Right kidney (tissue), 1 donor: ENCODE results near the gene ANKRD44.
"Not testable (repeated sequence)": the region's sequence is repeated elsewhere in the genome, so short reads cannot be mapped to it uniquely, and the experiment has no call there.

Source experiments
- DNase-seq: peaks from one replicate; pipeline ENCODE4 v3.0.0-alpha.2; 2016

The ANKRD44 gene

GRCh38 chr2:197011801-197012641, 298.6 kb downstream of the ANKRD44 start:
- no peak for DNase-seq

DNA sequence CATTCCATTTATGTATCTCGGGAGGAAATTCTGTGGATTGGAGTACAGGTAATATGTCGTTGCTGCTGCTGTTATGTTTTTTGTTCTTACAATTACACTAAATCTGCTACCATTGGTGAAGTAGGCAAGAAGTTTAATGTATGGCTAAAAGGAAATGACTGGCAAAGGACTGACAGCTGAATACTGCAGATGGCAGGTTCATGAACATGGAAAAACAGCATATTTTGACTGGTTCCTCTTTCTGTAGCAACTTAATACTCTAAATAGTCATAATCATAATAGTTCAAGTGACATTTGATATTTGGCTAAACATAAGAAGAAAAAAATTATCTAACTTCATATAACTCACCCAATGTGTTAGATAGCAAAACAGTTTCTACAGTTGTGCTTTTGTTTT, 299.6 kb downstream of the ANKRD44 start:
- no peak for DNase-seq

DNA sequence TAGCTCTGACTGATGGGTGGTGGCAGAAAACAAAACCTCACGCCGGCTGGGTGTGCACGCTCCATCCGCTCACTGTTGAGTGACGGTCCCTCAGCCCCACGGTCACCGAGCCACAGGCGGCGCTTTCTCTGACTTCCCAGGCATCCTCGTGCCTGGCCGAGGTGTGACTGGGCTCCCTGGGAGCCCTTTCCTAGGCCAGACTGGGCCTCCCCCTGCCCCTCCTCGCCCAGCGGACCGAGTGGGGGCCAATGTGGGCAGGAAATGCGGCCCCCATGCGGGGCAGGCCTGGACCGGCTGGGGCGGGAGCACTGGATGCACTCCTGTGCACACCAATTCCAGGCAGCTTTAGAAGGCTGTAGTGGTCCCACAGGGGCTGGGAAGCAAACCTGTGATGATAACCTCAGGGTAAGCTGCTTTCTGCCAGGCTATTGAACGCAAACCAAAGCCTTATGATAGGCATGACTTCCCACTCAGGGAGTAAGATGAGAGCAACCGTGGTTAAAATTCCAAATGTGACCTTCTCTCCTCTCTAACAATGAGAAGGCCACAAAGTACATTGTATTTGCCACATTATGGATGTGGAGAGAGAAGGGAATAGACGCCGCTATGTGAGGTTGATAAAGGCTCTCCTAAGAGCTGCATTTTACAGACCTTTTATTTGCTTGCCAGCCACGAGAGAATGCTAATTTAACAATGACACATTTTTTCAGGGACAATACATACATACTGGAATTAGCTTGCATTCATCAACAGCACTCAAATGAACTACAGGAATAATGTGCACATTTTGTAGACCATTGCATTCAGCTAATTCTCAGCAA, 300.2 kb downstream of the ANKRD44 start:
- no peak for DNase-seq

DNA sequence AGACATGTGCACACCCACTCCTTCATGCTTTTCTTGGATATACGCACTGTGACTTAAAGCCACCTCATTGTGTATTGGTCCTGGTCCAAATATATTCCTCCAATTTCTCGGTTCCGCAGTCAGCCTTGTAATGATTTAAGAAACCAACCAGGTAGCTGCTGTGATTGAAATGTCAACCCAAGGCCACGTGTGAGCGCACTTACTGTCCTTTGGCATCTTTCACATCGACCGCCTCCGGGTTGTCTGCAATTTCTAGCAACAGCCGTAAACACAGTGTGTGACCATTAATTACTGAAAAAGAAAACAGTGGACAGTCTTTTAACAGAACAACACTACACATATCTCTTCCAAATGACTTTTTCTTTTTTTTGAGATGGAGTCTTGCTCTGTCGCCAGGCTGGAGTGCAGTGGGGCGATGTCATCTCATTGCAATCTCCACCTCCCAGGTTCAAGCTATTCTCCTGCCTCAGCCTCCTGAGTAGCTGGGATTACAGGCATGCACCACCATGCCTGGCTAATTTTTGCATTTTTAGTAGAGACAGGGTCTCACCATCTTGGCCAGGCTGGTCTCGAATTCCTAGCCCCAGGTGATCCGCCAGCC, 301.7 kb downstream of the ANKRD44 start:
- not testable (repeated sequence) for DNase-seq

DNA sequence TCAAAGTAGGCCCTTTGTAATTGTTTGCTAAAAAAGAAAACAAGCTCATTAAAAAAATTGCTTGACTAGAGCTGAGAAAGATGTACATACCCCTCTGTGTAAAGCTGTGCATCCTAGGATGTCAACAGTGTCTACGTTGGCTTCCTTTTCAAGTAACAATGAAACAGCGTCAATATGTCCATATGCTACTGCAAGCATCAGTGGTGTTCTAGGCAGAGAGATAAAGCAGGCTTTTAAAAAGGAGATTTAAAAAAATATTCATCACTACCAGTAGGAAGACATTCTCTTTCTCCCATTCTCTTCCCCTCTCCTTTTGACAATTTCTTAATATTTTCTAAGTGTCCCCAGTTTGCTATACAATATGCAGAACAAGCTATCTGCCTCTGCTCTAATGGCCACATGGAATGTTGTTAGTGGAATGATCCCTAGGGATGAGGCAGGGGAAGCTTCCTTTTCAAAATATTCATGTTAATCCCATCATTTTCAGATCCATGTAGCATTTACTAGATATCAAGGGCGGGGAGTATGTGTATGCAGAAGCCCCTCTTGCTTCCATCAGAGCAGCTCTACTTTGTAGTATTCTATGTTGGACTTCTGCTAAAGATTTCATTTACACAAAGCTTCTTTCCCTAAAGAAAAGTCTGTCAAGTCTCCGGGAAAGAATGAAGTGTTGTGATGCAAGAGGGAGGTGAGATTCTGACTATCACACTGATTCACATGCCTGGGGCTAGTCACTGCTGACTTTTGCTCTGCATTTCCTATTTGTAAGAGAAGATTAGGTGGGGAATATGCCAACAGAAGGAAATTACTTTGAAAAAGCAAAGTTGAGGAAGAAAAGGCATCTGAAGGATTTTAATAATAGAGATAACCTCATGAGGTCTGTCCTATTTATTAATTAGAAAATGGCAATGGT, 302.6 kb downstream of the ANKRD44 start:
- no peak for DNase-seq

DNA sequence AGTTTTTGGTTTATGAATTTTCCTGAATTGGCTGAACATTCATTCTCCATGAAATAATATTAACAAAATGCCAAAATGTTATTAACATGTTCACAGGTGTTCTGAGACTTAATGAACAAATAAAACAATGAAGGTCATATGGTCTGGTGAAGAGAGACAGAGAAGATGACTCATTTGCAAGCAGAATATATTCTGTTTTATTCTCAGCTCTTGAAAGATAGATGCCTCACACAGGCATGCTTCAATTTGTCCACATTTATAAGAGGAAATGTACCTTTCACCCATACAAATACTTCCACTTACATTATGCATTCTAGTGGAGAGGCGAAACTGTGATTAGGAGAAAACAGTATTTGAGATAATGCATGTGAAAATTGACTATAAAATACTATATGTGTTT, 308.7 kb downstream of the ANKRD44 start:
- no peak for DNase-seq

- DNase-seq, result no peak
Observed at GRCh38 chr2:196995757-196996314, 314.7 kb downstream of the ANKRD44 start.

- no peak for DNase-seq
Observed at GRCh38 chr2:196994764-196995163, 315.8 kb downstream of the ANKRD44 start.

DNA sequence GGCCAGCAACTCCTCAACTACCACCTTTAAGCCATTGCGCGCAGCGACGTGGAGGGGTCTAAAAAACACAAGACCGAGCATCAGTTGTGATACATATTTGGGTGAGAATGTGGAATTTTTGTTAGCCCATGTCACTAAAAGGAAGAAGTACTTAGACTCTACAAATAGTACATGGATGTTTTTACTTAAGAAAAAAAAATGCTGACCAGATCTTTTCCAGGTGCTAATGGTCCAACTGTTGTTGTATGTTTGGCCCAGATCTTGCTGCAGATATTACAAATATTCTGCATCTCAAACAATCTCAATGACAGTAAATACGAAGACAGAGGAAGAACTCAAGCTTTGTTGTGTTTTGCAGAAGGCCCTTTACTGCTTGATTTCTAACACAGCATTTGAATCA, 317.0 kb downstream of the ANKRD44 start:
- no peak for DNase-seq

- DNase-seq, result no peak
Observed at GRCh38 chr2:196992466-196992865, 318.1 kb downstream of the ANKRD44 start.

- no peak for DNase-seq
Observed at GRCh38 chr2:196990788-196991461, 319.7 kb downstream of the ANKRD44 start.

- no peak for DNase-seq
Observed at GRCh38 chr2:196990092-196990491, 320.5 kb downstream of the ANKRD44 start.

DNA sequence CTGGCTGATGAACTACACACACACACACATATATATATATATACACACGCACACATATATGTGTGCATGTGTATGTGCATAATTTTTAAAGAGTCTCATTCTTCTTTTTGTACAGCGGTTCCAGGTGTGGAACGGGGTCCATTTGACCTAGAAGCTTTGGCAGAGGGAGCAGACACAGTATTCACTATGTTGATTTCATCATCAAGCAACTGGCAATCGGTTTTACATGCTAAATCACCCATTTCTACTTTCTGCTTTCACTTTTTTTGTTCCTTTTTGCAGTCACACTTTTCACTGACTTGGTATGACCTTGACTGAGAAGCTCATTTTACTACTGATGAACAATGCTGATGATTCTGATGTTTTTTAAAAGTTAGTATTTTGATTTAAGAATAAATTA, 321.1 kb downstream of the ANKRD44 start:
- no peak for DNase-seq

- DNase-seq, result no peak
Observed at GRCh38 chr2:196988639-196989038, 321.9 kb downstream of the ANKRD44 start.

DNA sequence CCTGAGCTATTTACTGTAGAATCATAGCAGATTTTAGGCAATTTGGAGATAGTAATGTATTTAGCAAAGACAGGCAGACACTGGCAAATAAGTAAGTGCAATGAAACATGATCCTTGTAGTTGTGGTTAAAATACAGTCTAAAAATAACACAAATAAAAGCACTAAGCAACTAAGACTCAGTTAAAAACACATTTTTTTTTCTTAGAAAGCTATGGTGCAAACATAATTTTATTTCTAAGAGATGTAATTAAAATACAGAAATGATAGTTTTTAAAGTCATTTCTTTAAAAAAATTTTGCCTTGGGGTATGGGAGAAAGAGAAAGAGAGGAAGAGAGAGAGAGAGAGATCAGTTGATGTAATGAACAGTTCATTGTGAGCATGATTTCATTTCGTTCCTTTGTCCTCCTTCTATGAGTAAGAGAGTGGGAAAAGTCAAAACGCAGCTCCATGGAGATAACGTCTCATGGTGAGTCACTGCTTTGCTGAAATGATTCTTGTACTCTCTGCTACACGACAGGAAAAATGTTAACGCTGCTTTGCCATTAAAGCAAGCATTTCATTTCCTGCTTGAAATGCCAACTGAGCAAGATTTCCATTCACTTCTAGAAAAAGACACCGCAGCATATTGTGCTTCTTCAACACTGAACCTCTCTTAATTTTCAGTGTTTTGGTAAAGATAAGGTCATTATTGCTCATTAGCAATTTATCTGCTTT, 322.8 kb downstream of the ANKRD44 start:
- no peak for DNase-seq

GRCh38 chr2:196987298-196987648, 323.3 kb downstream of the ANKRD44 start:
- DNase-seq, result no peak

DNA sequence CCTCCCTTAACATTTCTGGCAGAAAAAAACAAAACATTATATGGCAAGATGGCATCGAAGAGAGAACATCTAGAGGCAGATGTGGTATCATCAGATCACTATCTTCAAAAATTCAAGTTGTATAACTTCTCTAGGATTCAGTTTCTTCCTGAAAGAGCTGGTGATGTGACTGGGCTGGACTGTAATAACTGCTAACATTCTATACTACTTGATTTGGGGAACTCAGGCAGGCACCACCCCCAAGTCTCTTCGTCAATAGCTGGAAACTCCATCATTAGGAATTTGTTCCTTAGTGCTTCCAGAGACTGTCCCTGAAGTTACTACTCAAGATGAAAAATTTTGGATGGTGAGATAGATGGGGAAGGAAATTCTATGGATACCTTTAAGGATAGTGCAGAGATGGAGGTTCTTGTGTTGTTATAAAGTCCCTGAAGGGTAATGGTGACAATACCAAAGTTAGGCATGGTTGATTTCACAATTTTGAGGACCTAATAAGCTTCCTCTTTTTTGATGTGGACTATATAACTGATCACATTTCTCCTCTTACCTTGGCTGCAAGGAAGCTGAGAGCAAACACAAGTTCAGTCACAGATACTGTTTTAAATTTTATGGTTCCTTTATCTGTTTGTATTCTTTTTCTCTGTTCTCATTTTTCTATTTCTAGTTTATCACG, 324.9 kb downstream of the ANKRD44 start:
- DNase-seq, result no peak

DNA sequence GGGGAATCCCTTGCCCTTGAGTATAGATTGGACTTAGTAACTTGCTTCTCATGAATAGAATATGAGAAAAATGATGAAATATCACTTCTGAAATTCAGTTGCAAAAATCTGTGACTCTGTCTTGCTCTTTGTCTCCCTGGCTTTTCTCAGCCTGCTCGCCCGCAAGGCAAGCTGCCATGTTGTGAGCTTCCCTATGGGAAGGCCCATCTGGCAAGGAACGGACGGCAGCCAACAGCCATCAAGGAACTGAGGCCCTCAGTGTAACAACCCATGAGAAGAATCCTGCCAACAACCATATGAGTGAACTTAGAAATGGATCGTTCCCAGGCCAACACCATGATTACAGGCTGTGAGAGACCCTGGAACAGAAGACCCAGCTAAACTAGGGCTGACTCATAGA, 325.7 kb downstream of the ANKRD44 start:
- no peak for DNase-seq

- no peak for DNase-seq
Observed at GRCh38 chr2:196983934-196984333, 326.6 kb downstream of the ANKRD44 start.

DNA sequence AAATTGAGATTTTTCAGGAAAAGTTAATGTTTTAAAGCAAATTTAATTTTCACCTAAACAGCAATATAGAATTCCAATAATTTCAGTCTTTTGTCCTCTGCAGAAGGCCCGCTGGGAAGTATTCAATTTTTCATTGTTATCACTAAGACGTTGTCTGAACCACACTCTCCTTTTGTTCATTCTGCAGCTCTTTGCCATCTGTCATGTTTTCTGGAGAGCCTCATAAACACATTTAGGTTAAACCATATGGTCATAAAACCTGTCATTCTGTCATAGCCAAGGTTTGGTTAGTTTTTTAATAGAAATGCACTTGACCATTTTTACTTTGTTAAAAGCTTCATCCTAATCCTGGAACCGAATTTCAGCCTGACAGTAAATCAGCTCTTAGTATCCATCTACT, 330.1 kb downstream of the ANKRD44 start:
- no peak for DNase-seq
